Measurements from ENCODE around the gene SPAG16.

SPAG16 gene

DNA sequence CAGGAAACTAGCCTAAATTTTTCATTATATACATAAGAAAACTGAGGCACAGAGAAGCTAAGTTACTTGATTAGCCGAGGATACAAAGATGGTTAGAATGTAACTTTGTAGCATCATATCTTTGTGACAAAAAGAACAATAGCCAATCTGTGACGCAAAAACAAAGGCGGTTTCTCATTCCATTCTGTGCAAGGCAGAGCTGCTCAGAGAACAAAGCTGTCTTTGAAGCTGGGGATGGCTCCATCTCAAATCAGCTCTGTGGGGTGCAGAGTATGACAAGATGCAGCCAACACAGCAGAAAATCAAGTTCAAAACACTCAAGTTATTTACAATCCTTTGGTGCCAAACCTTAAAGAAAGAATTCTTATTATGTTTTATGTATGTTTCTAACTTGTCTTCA lies 1044.7 kb downstream of the SPAG16 start:
- in situ Hi-C loops (cut with MboI; ENCODE audit: low pct_unique_long_range_greater_than_20kb, low sequenced_read_pairs, unreplicated experiment) = no loop called here
- DNase-seq (ENCODE audit: low spot score) = no peak
- TF ChIP-seq, protein P1, sequence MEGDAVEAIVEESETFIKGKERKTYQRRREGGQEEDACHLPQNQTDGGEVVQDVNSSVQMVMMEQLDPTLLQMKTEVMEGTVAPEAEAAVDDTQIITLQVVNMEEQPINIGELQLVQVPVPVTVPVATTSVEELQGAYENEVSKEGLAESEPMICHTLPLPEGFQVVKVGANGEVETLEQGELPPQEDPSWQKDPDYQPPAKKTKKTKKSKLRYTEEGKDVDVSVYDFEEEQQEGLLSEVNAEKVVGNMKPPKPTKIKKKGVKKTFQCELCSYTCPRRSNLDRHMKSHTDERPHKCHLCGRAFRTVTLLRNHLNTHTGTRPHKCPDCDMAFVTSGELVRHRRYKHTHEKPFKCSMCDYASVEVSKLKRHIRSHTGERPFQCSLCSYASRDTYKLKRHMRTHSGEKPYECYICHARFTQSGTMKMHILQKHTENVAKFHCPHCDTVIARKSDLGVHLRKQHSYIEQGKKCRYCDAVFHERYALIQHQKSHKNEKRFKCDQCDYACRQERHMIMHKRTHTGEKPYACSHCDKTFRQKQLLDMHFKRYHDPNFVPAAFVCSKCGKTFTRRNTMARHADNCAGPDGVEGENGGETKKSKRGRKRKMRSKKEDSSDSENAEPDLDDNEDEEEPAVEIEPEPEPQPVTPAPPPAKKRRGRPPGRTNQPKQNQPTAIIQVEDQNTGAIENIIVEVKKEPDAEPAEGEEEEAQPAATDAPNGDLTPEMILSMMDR (IDR thresholded peaks at IDR 0.05; ENCODE audit: extremely low read depth, insufficient read depth, missing control alignments) = no peak

DNA sequence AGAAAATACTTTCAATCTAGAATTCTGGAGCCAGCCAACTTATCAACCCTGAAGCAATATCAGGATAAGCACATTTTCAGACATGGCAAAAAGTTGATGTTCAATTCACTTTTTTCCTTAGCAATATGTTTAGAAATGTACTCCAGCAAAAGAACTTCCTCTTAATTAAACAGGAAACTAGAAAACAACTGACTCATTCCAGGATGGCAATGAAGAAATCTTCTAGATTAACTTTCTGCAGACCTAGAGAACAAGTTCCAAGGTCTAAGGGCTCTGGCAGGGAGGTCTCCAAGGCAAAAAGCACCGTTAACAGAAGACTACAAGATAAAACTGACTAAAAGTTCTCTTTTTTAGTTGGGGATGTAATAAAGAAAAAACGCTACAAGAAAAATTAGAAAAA lies 1057.4 kb downstream of the SPAG16 start:
- TF ChIP-seq, protein P1 (IDR thresholded peaks at IDR 0.05; ENCODE audit: extremely low read depth, insufficient read depth, missing control alignments) = no peak
- no peak for DNase-seq (ENCODE audit: low spot score)
- in situ Hi-C loops (cut with MboI; ENCODE audit: low pct_unique_long_range_greater_than_20kb, low sequenced_read_pairs, unreplicated experiment) = no loop called here

DNA sequence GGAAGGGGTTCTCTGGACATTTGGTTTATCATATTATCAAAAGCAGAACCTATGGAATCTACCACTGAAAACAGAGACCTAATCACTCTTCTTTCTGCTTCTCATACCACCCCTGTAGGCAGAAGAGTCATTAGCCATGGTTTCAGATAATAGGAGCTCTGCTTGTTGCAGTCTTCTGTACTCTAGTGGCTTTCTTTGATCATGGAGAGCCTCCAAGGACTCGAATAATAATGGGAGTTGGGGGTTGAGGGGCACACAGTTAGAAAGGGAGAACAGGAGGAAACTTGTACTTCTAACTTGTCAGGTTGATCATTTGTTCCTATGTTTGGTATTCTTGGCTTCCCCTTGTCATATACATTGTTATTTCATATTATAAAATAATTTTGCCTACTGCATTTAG lies 1074.2 kb downstream of the SPAG16 start:
- in situ Hi-C loops (cut with MboI; ENCODE audit: low pct_unique_long_range_greater_than_20kb, low sequenced_read_pairs, unreplicated experiment) = no loop called here
- no peak for DNase-seq (ENCODE audit: low spot score)
- TF ChIP-seq, protein P1 (IDR thresholded peaks at IDR 0.05; ENCODE audit: extremely low read depth, insufficient read depth, missing control alignments) = no peak

DNA sequence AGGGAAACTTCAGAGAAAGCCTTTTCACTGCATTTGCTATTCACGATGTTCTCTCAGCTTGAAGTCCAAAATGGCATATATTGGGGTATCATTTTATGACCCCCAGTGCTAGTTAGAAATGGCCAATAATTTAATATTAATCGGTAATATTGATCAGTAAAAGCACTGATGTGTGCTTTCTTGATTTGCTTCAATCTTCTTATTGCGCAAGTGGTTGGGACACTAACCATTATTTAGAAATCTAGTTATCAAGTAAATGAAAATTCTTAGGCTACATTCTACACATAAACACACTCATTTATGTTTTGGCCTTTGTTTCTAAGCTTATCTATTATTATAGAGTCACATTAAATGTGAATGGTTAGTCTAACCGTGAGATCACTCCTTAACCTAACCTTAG lies 1076.9 kb downstream of the SPAG16 start:
- TF ChIP-seq, protein P1 (IDR thresholded peaks at IDR 0.05; ENCODE audit: extremely low read depth, insufficient read depth, missing control alignments) = no peak
- in situ Hi-C loops (cut with MboI; ENCODE audit: low pct_unique_long_range_greater_than_20kb, low sequenced_read_pairs, unreplicated experiment) = no loop called here
- DNase-seq (ENCODE audit: low spot score) = no peak

DNA sequence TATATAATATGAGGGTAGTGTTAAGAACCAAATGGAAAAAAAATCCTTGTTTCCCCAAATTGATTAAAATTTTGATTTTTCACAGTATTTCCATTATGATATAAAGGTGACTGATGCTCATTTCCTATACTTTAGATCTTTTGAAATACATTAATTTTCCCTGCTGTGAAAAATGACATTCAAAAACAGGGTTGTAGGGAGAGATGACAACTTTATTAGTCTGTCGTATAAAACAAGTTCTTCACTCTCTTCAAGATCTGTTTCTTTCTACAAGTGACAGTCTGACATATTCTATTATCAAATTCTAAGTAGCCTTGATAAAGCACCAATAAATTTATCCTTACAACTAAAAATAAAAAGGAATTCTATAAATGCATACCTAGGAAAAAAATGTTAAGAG lies 1081.3 kb downstream of the SPAG16 start:
- in situ Hi-C loops (cut with MboI; ENCODE audit: low pct_unique_long_range_greater_than_20kb, low sequenced_read_pairs, unreplicated experiment) = no loop called here
- no peak for DNase-seq (ENCODE audit: low spot score)
- TF ChIP-seq, protein P1 (IDR thresholded peaks at IDR 0.05; ENCODE audit: extremely low read depth, insufficient read depth, missing control alignments) = no peak

DNA sequence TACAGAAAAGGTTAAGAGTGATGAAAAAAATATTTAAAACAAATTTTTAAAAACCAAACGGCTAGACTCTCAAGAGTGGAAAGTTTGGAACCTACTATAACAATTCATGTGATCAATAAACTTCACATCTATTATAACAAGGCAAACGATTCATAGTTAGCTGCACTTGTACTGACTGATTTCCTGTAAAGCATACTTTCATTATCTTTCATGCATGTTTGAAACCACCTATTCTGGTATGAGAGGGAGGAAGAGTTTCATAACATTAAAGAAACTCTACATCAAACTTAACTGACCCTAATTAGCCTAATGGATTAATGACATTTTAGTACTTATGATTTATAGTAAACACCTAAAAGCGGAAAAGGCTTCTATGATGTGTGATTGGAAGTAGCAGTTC lies 1082.9 kb downstream of the SPAG16 start:
- TF ChIP-seq, protein P1 (IDR thresholded peaks at IDR 0.05; ENCODE audit: extremely low read depth, insufficient read depth, missing control alignments) = no peak
- DNase-seq (ENCODE audit: low spot score) = no peak
- in situ Hi-C loops (cut with MboI; ENCODE audit: low pct_unique_long_range_greater_than_20kb, low sequenced_read_pairs, unreplicated experiment) = no loop called here

All from GM13977 (cell line).